PFSK-1 (cell line): ENCODE results near the gene SCO2.

Source experiments
- FOXP2 ChIP-seq: optimal IDR thresholded peaks from 2 replicates; pipeline ENCODE3; 2011; ENCODE audit warnings: borderline replicate concordance, control low read depth, inconsistent platforms; ENCODE audit not compliant: insufficient read depth; ENCODE audit errors: extremely low read length, extremely low read depth
- POLR2AphosphoS5 ChIP-seq: IDR thresholded peaks from 2 replicates; pipeline ENCODE4 v1.6.1; 2012; ENCODE audit warnings: low read depth, mild to moderate bottlenecking, control low read depth, low read length, moderate library complexity
- REST ChIP-seq, 2 experiments: IDR thresholded peaks; 2 replicates each; pipeline versions ENCODE4 v1.6.1 to v1.8.0; 2011 to 2012; ENCODE audit warnings: low read depth in 2 of 2, low read length in 2 of 2, control low read depth in 1 of 2, inconsistent platforms in 1 of 2, mild to moderate bottlenecking in 1 of 2, moderate library complexity in 1 of 2; ENCODE audit not compliant: insufficient read depth in 1 of 2
- SIN3A ChIP-seq: IDR thresholded peaks from 2 replicates; pipeline ENCODE4 v1.6.1; 2012; ENCODE audit warnings: mild to moderate bottlenecking, low read length, moderate library complexity, borderline replicate concordance; ENCODE audit not compliant: insufficient read depth
- TAF1 ChIP-seq: IDR thresholded peaks from 2 replicates; pipeline ENCODE4 v1.6.1; 2012; ENCODE audit warnings: low read length, control low read depth, borderline replicate concordance; ENCODE audit not compliant: insufficient read depth

SCO2 gene

GRCh38 chr22:50563413-50564160, 38.2 kb upstream of the SCO2 start:
- no peak for TF ChIP-seq TAF1
- no peak for TF ChIP-seq POLR2AphosphoS5

- no peak for TF ChIP-seq SIN3A
- peak; percentile 49; the same call in 1 of the 2 replicates for TF ChIP-seq POLR2AphosphoS5
- TF ChIP-seq FOXP2: peak; percentile 38
- no peak for TF ChIP-seq TAF1
- 0 out of 4 replicates have a peak, but pooled peaks of 1 of the 2 experiments have one; percentile 8 for TF ChIP-seq REST (IDR thresholded peaks at IDR 0.05; ENCODE audit: insufficient read depth in 1 of 2, low read depth in 2 of 2, low read length in 2 of 2)
Observed at GRCh38 chr22:50562523-50563412, 37.4 kb upstream of the SCO2 start, which contains the start of gene SYCE3. SYCE3 (minus strand) TSS chr22:50562919; CDS start chr22:50556405, 6,514 bp downstream.

- TF ChIP-seq REST (IDR thresholded peaks at IDR 0.05; ENCODE audit: insufficient read depth in 1 of 2, low read depth in 2 of 2, low read length in 2 of 2): no peak
- TF ChIP-seq FOXP2: no peak
- TF ChIP-seq TAF1: no peak
- no peak for TF ChIP-seq SIN3A
- TF ChIP-seq POLR2AphosphoS5: no peak
Observed at GRCh38 chr22:50561401-50562358, 36.3 kb upstream of the SCO2 start.

GRCh38 chr22:50560034-50560433, 34.6 kb upstream of the SCO2 start:
- no peak for TF ChIP-seq TAF1
- no peak for TF ChIP-seq POLR2AphosphoS5

- no peak for TF ChIP-seq POLR2AphosphoS5
- TF ChIP-seq FOXP2: no peak
- no peak for TF ChIP-seq REST (IDR thresholded peaks at IDR 0.05; ENCODE audit: insufficient read depth in 1 of 2, low read depth in 2 of 2, low read length in 2 of 2)
- no peak for TF ChIP-seq SIN3A
- no peak for TF ChIP-seq TAF1
Observed at GRCh38 chr22:50556703-50557102, 31.3 kb upstream of the SCO2 start.
